Spleen (tissue), 11 donors: ENCODE data around the gene IFT81. TPM values are rescaled to one million over a fixed set of nuclear protein-coding genes. Genes with fewer than 3 reads are reported as not detected.

Experiments
- DNase-seq: peaks from one replicate; pipeline ENCODE4 v3.0.0-alpha.2; 2020
- H3K27ac ChIP-seq, 8 donors: fragments of 200-600 bp; sonication (generic) in 7 of 8; 1 replicate in 4 of 8; 2 replicates in 4 of 8; pipeline versions ENCODE4 v1.5.0 to v1.8.0; 2016 to 2021; ENCODE audit warnings: inconsistent platforms in 4 of 8, mild to moderate bottlenecking in 4 of 8, moderate library complexity in 1 of 8
- H3K27me3 ChIP-seq, 7 donors: fragments of 200-600 bp; sonication (generic) in 6 of 7; replicated peaks in 1 of 7; 1 replicate in 4 of 7; 2 replicates in 3 of 7; pipeline versions ENCODE4 v1.5.0 to v1.8.0; 2016 to 2021; ENCODE audit warnings: inconsistent platforms in 3 of 7, mild to moderate bottlenecking in 1 of 7
- H3K36me3 ChIP-seq, 6 donors: fragments of 200-600 bp; sonication (generic) in 5 of 6; 1 replicate in 4 of 6; 2 replicates in 2 of 6; pipeline versions ENCODE4 v1.5.0 to v1.8.0; 2016 to 2021; ENCODE audit warnings: inconsistent platforms in 2 of 6
- H3K4me1 ChIP-seq, 6 donors: fragments of 200-600 bp; sonication (generic) in 5 of 6; 1 replicate in 3 of 6; 2 replicates in 3 of 6; pipeline versions ENCODE4 v1.5.0 to v1.8.0; 2016 to 2021; ENCODE audit warnings: inconsistent platforms in 3 of 6
- H3K4me3 ChIP-seq, 8 donors: fragments of 200-600 bp; sonication (generic) in 7 of 8; 1 replicate in 4 of 8; 2 replicates in 4 of 8; pipeline versions ENCODE4 v1.5.0 to v1.8.0; 2016 to 2021; ENCODE audit warnings: inconsistent platforms in 4 of 8, mild to moderate bottlenecking in 4 of 8, moderate library complexity in 2 of 8
- H3K9me3 ChIP-seq, 8 donors: fragments of 200-600 bp; sonication (generic) in 7 of 8; 1 replicate in 4 of 8; 2 replicates in 4 of 8; pipeline versions ENCODE4 v1.5.0 to v1.8.0; 2016 to 2021; ENCODE audit warnings: inconsistent platforms in 4 of 8
- CTCF ChIP-seq, 11 experiments: fragments of 200-600 bp in 7 of 11; fragments of 450-650 bp in 4 of 11; sonication (generic) in 4 of 11; IDR thresholded peaks in 8 of 11; conservative IDR thresholded peaks in 3 of 11; 1 replicate in 7 of 11; 2 replicates in 4 of 11; pipeline versions ENCODE4 v1.4.0 to v1.8.0; 2016 to 2021; ENCODE audit warnings: antibody characterized with exemption in 11 of 11, inconsistent platforms in 4 of 11, mild to moderate bottlenecking in 1 of 11
- POLR2A ChIP-seq, 3 donors: fragments of 450-650 bp; IDR thresholded peaks; one replicate each; pipeline ENCODE4 v1.5.1; 2017; ENCODE audit warnings: antibody characterized with exemption in 3 of 3, mild to moderate bottlenecking in 1 of 3
- POLR2AphosphoS5 ChIP-seq, 3 donors: sonication (generic); formaldehyde crosslinking; IDR thresholded peaks; one replicate each; pipeline ENCODE4 v1.5.1; 2017; ENCODE audit warnings: antibody characterized with exemption in 3 of 3
- WGBS, 5 donors: extraction: QIAGEN DNeasy Blood & Tissue Kit in 3 of 5; methylation state at CpG; one replicate each; pipeline versions ENCODE4 v1.1.5 to v1.1.7; 2013 to 2018; 5-methylcytosine and 5-hydroxymethylcytosine counted together
- intact Hi-C: fragments of 100-400 bp; cut with DNase I; formaldehyde crosslinking; loops from one replicate; pipeline ENCODE4 v1.15.0; 2023; ENCODE audit warnings: low total_unique reads
- polyA plus RNA-seq, 3 donors: library from polyadenylated mRNA; stranded (reverse); fragments of 200-250 nt; gene quantifications; one replicate each; pipeline ENCODE4 v1.2.1, GENCODE V29; 2013
- total RNA-seq, 7 donors: library from RNA; depleted of rRNA in 3 of 7; stranded (reverse); fragments of >200 nt in 3 of 7; fragmentation: NEBNext Ultra II Directional in 4 of 7; extraction: Animal tissue kit (Norgen Biotek cat#: 25700) in 4 of 7; gene quantifications; one replicate each; pipeline versions ENCODE4 v1.1.0 to v1.2.1, GENCODE V29; 2016 to 2021
- donor health status: healthy with polysubstance abuse.
- donor health status: DM: no; HTN: no; CAD: no; lungs with moderate emphysema.
- donor health status: DM: no; HTN: no; CAD: no.
- donor health status: Bipolar disorder and iron deficiency.
- donor health status: healthy.
- donor health status: DM: no; HTN: no; CAD: no.
- donor health status: DM: yes; HTN: yes; CAD: no.

The IFT81 gene
- total and polyA plus RNA-seq, 10 donors = 1.8 to 10.1 (median 5.2) TPM

GRCh38 chr12:110156766-110157165, 32.6 kb downstream of the IFT81 start:
- TF ChIP-seq POLR2A (IDR thresholded peaks at IDR 0.05) (no peak), CTCF (IDR thresholded peaks at IDR 0.05 in 8 of 11, conservative IDR thresholded peaks at IDR 0.05 in 3 of 11) (no peak), POLR2AphosphoS5 (IDR thresholded peaks at IDR 0.05) (no peak)
- Histone ChIP-seq H3K36me3 (peaks cover 0 to 46% (median 5%) of the 10 kb centered on the region in 6 donors), H3K27me3 (no peaks in the 10 kb centered on the region), H3K4me3 (no peak overlapping the region), H3K27ac (no peak overlapping the region), H3K4me1 (peaks cover 0 to 7% (median 0%) of the 10 kb centered on the region in 6 donors), H3K9me3 (peaks cover 6 to 38% (median 30%) of the 10 kb centered on the region in 8 donors)
- intact Hi-C loops = no loop called here
- WGBS, 5 donors = 93 to 100% (median 96%) methylated on average over 2 of the region's 2 CpGs
- DNase-seq = no peak

GRCh38 chr12:110157539-110157938, 33.4 kb downstream of the IFT81 start:
- no peak for DNase-seq
- Histone ChIP-seq H3K36me3 (peaks cover 0 to 45% (median 5%) of the 10 kb centered on the region in 6 donors), H3K27ac (no peak overlapping the region), H3K4me1 (peaks cover 0 to 7% (median 0%) of the 10 kb centered on the region in 6 donors), H3K27me3 (no peaks in the 10 kb centered on the region), H3K4me3 (no peak overlapping the region), H3K9me3 (peaks cover 6 to 38% (median 30%) of the 10 kb centered on the region in 8 donors)
- intact Hi-C loops = no loop called here
- TF ChIP-seq CTCF (IDR thresholded peaks at IDR 0.05 in 8 of 11, conservative IDR thresholded peaks at IDR 0.05 in 3 of 11) = no peak
- TF ChIP-seq POLR2AphosphoS5 (IDR thresholded peaks at IDR 0.05) = no peak
- TF ChIP-seq POLR2A (IDR thresholded peaks at IDR 0.05) = no peak

GRCh38 chr12:110159671-110160245, 35.6 kb downstream of the IFT81 start:
- Histone ChIP-seq H3K4me1 (peaks cover 0 to 12% (median 0%) of the 10 kb centered on the region in 6 donors), H3K36me3 (peaks cover 0 to 32% (median 5%) of the 10 kb centered on the region in 6 donors), H3K27me3 (no peaks in the 10 kb centered on the region), H3K4me3 (no peak overlapping the region), H3K27ac (no peak overlapping the region), H3K9me3 (peaks cover 6 to 38% (median 30%) of the 10 kb centered on the region in 8 donors)
- no peak for DNase-seq
- intact Hi-C loops = no loop called here
- 94 to 98% (median 95%) methylated on average over 4 of the region's 4 CpGs for WGBS, 5 donors
- no peak for TF ChIP-seq POLR2AphosphoS5 (IDR thresholded peaks at IDR 0.05)

- Histone ChIP-seq H3K36me3 (peaks cover 0 to 4% (median 0%) of the 10 kb centered on the region in 6 donors), H3K9me3 (no peaks in the 10 kb centered on the region), H3K27ac (peak overlapping the region in 3 of 8 donors; percentile 5 to 34 (median 13)), H3K27me3 (no peaks in the 10 kb centered on the region), H3K4me3 (no peak overlapping the region), H3K4me1 (peaks cover 0 to 14% (median 0%) of the 10 kb centered on the region in 6 donors)
- intact Hi-C loops = no loop called here
- 54 to 77% (median 68%) methylated on average over 4 of the region's 4 CpGs for WGBS, 5 donors
- DNase-seq = no peak
- TF ChIP-seq CTCF (IDR thresholded peaks at IDR 0.05 in 8 of 11, conservative IDR thresholded peaks at IDR 0.05 in 3 of 11) = no peak
- no peak for TF ChIP-seq POLR2AphosphoS5 (IDR thresholded peaks at IDR 0.05)
- no peak for TF ChIP-seq POLR2A (IDR thresholded peaks at IDR 0.05)
Observed at GRCh38 chr12:110165540-110166159, 41.5 kb downstream of the IFT81 start.
